HepG2 (cell line): ENCODE results near the gene ABHD17A. TPM values are rescaled to one million over a fixed set of nuclear protein-coding genes. Genes with fewer than 3 reads are reported as not detected.

ENCODE experiments used
- ARID4A ChIP-seq: sonication (generic); formaldehyde crosslinking; IDR thresholded peaks from 2 replicates; pipeline ENCODE4 v1.5.0; 2020; ENCODE audit warnings: mild to moderate bottlenecking, missing genetic modification reagents, borderline replicate concordance
- CBFB ChIP-seq: sonication (generic); formaldehyde crosslinking; IDR thresholded peaks from 2 replicates; pipeline ENCODE4 v1.4.0; 2020; ENCODE audit warnings: missing genetic modification reagents
- CHCHD3 ChIP-seq: sonication (generic); formaldehyde crosslinking; IDR thresholded peaks from 2 replicates; pipeline ENCODE4 v1.8.0; 2022; ENCODE audit warnings: mild to moderate bottlenecking, missing genetic modification reagents, moderate library complexity
- DR1 ChIP-seq: sonication (generic); formaldehyde crosslinking; IDR thresholded peaks from 2 replicates; pipeline ENCODE4 v1.8.0; 2021; ENCODE audit warnings: mild to moderate bottlenecking, missing genetic modification reagents, inconsistent platforms
- ERF ChIP-seq: IDR thresholded peaks from 2 replicates; pipeline ENCODE4 v1.6.1; 2018; ENCODE audit warnings: missing biosample characterization, missing genetic modification reagents
- GABPA ChIP-seq, 2 experiments: IDR thresholded peaks; 2 replicates each; pipeline ENCODE4 v1.6.1; 2011 to 2016; ENCODE audit warnings: low read depth in 2 of 2, low read length in 1 of 2, missing biosample characterization in 1 of 2, missing genetic modification characterization in 1 of 2
- GABPB1 ChIP-seq: IDR thresholded peaks from 2 replicates; pipeline ENCODE4 v1.6.1; 2016; ENCODE audit warnings: mild to moderate bottlenecking, missing genetic modification reagents, moderate library complexity, missing compliant biosample characterization
- HOXA3 ChIP-seq: sonication (generic); formaldehyde crosslinking; IDR thresholded peaks from 2 replicates; pipeline ENCODE4 v1.5.0; 2020; ENCODE audit warnings: missing genetic modification reagents
- MAX ChIP-seq: IDR thresholded peaks from 2 replicates; pipeline ENCODE4 v1.6.1; 2012; ENCODE audit warnings: inconsistent platforms
- MNT ChIP-seq: fragments of 450-650 bp; IDR thresholded peaks from 2 replicates; pipeline ENCODE4 v1.6.1; 2016
- NR2C2 ChIP-seq: sonication (generic); formaldehyde crosslinking; IDR thresholded peaks from 2 replicates; pipeline ENCODE4 v1.4.0; 2020; ENCODE audit warnings: missing genetic modification reagents, mild to moderate bottlenecking, moderate library complexity, borderline replicate concordance
- PHF8 ChIP-seq: sonication (generic); formaldehyde crosslinking; IDR thresholded peaks from 2 replicates; pipeline ENCODE4 v1.5.0; 2020; ENCODE audit warnings: missing genetic modification reagents
- SP2 ChIP-seq: sonication (generic); formaldehyde crosslinking; IDR thresholded peaks from 2 replicates; pipeline ENCODE4 v1.5.1; 2020; ENCODE audit warnings: mild to moderate bottlenecking, missing genetic modification reagents
- SP4 ChIP-seq: sonication (generic); formaldehyde crosslinking; IDR thresholded peaks from 2 replicates; pipeline ENCODE4 v1.8.1; 2023; ENCODE audit warnings: mild to moderate bottlenecking, missing genetic modification reagents
- YEATS2 ChIP-seq: sonication (generic); formaldehyde crosslinking; IDR thresholded peaks from 2 replicates; pipeline ENCODE4 v1.4.0; 2020; ENCODE audit warnings: missing genetic modification reagents, borderline replicate concordance
- polyA plus RNA-seq, 8 experiments: library from polyadenylated mRNA; depleted of rRNA in 3 of 8; stranded (reverse) in 7 of 8; unstranded in 1 of 8; fragments of >200 nt; fragmentation: Illumina TruSeq in 4 of 8; extraction: Trizol in 4 of 8; gene quantifications; 2 replicates each; pipeline versions ENCODE4 v1.2.1 to v1.2.3, GENCODE V29; 2011 to 2016; ENCODE audit warnings: low read depth in 4 of 8, missing spikeins in 1 of 8, mixed read lengths in 1 of 8; ENCODE audit not compliant: insufficient read depth in 1 of 8
- total RNA-seq, 5 experiments: library from RNA; depleted of rRNA; stranded (reverse); fragments of >200 nt; fragmentation: Illumina TruSeq; extraction: Trizol; gene quantifications; 2 replicates each; pipeline ENCODE4 v1.2.3, GENCODE V29; 2016; ENCODE audit warnings: low read depth in 1 of 5
- TF ChIP-seq, protein P1 (sequence below): sonication (generic); formaldehyde crosslinking; IDR thresholded peaks from 2 replicates; pipeline ENCODE4 v1.4.0; 2020; ENCODE audit warnings: missing genetic modification reagents
- TF ChIP-seq, protein P2 (sequence below): sonication (generic); formaldehyde crosslinking; IDR thresholded peaks from 2 replicates; pipeline ENCODE4 v1.4.0; 2020; ENCODE audit warnings: missing genetic modification reagents

The ABHD17A gene
- total and polyA plus RNA-seq, 2 of the 13 experiments (the other 11 are each of a cell fraction or from before 2014, with no cell fraction given) = 27.7 to 40.8 TPM

- TF ChIP-seq SP4 (CRISPR knock-in tag) = peak; percentile 91
- TF ChIP-seq ARID4A (CRISPR knock-in tag) = peak; percentile 62; the same call in 1 of the 2 replicates
- peak; percentile 73; the same call in 1 of the 2 replicates for TF ChIP-seq YEATS2
- 0 out of 2 replicates have a peak, but pooled peaks have one; percentile 8 for TF ChIP-seq CHCHD3
- peak; percentile 94 for TF ChIP-seq GABPB1
- peak; percentile 52 for TF ChIP-seq NR2C2 (CRISPR knock-in tag)
- peak; percentile 69 for TF ChIP-seq PHF8 (CRISPR knock-in tag)
- TF ChIP-seq, protein P1, sequence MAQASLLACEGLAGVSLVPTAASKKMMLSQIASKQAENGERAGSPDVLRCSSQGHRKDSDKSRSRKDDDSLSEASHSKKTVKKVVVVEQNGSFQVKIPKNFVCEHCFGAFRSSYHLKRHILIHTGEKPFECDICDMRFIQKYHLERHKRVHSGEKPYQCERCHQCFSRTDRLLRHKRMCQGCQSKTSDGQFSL (CRISPR knock-in tag) = peak; percentile 94
- 0 out of 2 replicates have a peak, but pooled peaks have one; percentile 27 for TF ChIP-seq ERF
- 0 out of 2 replicates have a peak, but pooled peaks have one; percentile 3 for TF ChIP-seq DR1 (CRISPR knock-in tag)
- 0 out of 2 replicates have a peak, but pooled peaks have one; percentile 12 for TF ChIP-seq CBFB (CRISPR knock-in tag)
- TF ChIP-seq SP2 = peak; percentile 69
- peak; percentile 85 for TF ChIP-seq GABPA (IDR thresholded peaks at IDR 0.05; ENCODE audit: low read depth, low read length)
- peak; percentile 93 for TF ChIP-seq GABPA (CRISPR knock-in tag; IDR thresholded peaks at IDR 0.05; ENCODE audit: low read depth)
- 0 out of 2 replicates have a peak, but pooled peaks have one; percentile 19 for TF ChIP-seq MAX
- TF ChIP-seq, protein P2, sequence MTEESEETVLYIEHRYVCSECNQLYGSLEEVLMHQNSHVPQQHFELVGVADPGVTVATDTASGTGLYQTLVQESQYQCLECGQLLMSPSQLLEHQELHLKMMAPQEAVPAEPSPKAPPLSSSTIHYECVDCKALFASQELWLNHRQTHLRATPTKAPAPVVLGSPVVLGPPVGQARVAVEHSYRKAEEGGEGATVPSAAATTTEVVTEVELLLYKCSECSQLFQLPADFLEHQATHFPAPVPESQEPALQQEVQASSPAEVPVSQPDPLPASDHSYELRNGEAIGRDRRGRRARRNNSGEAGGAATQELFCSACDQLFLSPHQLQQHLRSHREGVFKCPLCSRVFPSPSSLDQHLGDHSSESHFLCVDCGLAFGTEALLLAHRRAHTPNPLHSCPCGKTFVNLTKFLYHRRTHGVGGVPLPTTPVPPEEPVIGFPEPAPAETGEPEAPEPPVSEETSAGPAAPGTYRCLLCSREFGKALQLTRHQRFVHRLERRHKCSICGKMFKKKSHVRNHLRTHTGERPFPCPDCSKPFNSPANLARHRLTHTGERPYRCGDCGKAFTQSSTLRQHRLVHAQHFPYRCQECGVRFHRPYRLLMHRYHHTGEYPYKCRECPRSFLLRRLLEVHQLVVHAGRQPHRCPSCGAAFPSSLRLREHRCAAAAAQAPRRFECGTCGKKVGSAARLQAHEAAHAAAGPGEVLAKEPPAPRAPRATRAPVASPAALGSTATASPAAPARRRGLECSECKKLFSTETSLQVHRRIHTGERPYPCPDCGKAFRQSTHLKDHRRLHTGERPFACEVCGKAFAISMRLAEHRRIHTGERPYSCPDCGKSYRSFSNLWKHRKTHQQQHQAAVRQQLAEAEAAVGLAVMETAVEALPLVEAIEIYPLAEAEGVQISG (CRISPR knock-in tag) = peak; percentile 48; the same call in 1 of the 2 replicates
- TF ChIP-seq HOXA3 (CRISPR knock-in tag) = peak; percentile 77; the same call in 1 of the 2 replicates
- TF ChIP-seq MNT = peak; percentile 37; the same call in 1 of the 2 replicates
Measured at GRCh38 chr19:1885398-1886119, at the start of gene ABHD17A (continued).
